ENCODE results near the gene ATOSB. TPM values are rescaled to one million over a fixed set of nuclear protein-coding genes. Genes with fewer than 3 reads are reported as not detected.

ATOSB gene
- total and polyA plus RNA-seq, 2 experiments from 2014 or later: 2.3 to 6.1 TPM

DNA sequence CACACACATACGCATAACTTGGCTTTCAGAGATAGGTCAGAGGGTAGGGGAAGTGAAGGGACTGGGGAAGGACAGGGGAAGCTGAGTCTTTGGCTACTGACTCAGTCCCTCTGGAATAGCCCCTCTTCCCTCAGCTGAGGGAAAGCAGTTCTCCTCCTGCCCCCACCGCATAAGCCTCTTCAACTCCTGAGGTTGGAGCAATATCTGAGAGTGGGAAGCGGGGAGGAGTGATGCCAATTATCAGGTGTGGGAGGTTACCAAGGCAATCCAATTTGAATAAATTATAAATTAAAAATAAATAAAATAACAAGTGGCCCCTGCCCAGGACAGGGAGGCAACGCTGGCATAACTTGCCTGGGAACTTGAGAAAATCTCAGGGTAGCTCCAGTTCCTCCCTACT, 11.1 kb downstream of the ATOSB start:
- Histone ChIP-seq H3K4me2 (no peak overlapping the region), H4K20me1 (replicated peaks; ENCODE audit: insufficient read depth) (no peaks in the 10 kb centered on the region), H3F3A (replicated peaks; ENCODE audit: low read depth) (peaks cover 7% of the 10 kb centered on the region), H3K36me3 (ENCODE audit: insufficient read depth) (peaks cover 3% of the 10 kb centered on the region; the same call in 1 of the 2 replicates), H3K4me3 (no peak overlapping the region), H3K4me1 (ENCODE audit: insufficient read depth) (peaks cover 11% of the 10 kb centered on the region), H3K9me2 (ENCODE audit: insufficient read depth) (no peaks in the 10 kb centered on the region), H2AFZ (no peak overlapping the region), H3K27ac (ENCODE audit: low read depth) (peak overlapping the region; percentile 78; the same call in 1 of the 2 replicates), H3K79me2 (replicated peaks; ENCODE audit: insufficient read depth) (peaks cover 17% of the 10 kb centered on the region), H3K27me3 (ENCODE audit: insufficient read depth) (no peaks in the 10 kb centered on the region)
- H3K4me1 Mint-ChIP-seq: peaks cover 18% of the 10 kb centered on the region
- peaks cover 40% of the 10 kb centered on the region for H3K36me3 Mint-ChIP-seq (ENCODE audit: low read depth)
- TF ChIP-seq CREB1 (CRISPR knock-in tag; IDR thresholded peaks at IDR 0.05; ENCODE audit: low read depth): no peak
- no peak for TF ChIP-seq STAT1 (IDR thresholded peaks at IDR 0.05; ENCODE audit: unreplicated experiment)
- no peak for TF ChIP-seq EZH2 (IDR thresholded peaks at IDR 0.05; ENCODE audit: low read depth, unreplicated experiment)
- no peak for TF ChIP-seq NANOG (IDR thresholded peaks at IDR 0.05; ENCODE audit: borderline replicate concordance)
- TF ChIP-seq POLR2AphosphoS5 (IDR thresholded peaks at IDR 0.05; ENCODE audit: low read depth): no peak
- TF ChIP-seq JUNB (IDR thresholded peaks at IDR 0.05; ENCODE audit: unreplicated experiment): no peak
- TF ChIP-seq, protein P1, sequence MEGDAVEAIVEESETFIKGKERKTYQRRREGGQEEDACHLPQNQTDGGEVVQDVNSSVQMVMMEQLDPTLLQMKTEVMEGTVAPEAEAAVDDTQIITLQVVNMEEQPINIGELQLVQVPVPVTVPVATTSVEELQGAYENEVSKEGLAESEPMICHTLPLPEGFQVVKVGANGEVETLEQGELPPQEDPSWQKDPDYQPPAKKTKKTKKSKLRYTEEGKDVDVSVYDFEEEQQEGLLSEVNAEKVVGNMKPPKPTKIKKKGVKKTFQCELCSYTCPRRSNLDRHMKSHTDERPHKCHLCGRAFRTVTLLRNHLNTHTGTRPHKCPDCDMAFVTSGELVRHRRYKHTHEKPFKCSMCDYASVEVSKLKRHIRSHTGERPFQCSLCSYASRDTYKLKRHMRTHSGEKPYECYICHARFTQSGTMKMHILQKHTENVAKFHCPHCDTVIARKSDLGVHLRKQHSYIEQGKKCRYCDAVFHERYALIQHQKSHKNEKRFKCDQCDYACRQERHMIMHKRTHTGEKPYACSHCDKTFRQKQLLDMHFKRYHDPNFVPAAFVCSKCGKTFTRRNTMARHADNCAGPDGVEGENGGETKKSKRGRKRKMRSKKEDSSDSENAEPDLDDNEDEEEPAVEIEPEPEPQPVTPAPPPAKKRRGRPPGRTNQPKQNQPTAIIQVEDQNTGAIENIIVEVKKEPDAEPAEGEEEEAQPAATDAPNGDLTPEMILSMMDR (conservative IDR thresholded peaks at IDR 0.05; ENCODE audit: low read depth in 2 of 2): no peak
- TF ChIP-seq, protein P2, sequence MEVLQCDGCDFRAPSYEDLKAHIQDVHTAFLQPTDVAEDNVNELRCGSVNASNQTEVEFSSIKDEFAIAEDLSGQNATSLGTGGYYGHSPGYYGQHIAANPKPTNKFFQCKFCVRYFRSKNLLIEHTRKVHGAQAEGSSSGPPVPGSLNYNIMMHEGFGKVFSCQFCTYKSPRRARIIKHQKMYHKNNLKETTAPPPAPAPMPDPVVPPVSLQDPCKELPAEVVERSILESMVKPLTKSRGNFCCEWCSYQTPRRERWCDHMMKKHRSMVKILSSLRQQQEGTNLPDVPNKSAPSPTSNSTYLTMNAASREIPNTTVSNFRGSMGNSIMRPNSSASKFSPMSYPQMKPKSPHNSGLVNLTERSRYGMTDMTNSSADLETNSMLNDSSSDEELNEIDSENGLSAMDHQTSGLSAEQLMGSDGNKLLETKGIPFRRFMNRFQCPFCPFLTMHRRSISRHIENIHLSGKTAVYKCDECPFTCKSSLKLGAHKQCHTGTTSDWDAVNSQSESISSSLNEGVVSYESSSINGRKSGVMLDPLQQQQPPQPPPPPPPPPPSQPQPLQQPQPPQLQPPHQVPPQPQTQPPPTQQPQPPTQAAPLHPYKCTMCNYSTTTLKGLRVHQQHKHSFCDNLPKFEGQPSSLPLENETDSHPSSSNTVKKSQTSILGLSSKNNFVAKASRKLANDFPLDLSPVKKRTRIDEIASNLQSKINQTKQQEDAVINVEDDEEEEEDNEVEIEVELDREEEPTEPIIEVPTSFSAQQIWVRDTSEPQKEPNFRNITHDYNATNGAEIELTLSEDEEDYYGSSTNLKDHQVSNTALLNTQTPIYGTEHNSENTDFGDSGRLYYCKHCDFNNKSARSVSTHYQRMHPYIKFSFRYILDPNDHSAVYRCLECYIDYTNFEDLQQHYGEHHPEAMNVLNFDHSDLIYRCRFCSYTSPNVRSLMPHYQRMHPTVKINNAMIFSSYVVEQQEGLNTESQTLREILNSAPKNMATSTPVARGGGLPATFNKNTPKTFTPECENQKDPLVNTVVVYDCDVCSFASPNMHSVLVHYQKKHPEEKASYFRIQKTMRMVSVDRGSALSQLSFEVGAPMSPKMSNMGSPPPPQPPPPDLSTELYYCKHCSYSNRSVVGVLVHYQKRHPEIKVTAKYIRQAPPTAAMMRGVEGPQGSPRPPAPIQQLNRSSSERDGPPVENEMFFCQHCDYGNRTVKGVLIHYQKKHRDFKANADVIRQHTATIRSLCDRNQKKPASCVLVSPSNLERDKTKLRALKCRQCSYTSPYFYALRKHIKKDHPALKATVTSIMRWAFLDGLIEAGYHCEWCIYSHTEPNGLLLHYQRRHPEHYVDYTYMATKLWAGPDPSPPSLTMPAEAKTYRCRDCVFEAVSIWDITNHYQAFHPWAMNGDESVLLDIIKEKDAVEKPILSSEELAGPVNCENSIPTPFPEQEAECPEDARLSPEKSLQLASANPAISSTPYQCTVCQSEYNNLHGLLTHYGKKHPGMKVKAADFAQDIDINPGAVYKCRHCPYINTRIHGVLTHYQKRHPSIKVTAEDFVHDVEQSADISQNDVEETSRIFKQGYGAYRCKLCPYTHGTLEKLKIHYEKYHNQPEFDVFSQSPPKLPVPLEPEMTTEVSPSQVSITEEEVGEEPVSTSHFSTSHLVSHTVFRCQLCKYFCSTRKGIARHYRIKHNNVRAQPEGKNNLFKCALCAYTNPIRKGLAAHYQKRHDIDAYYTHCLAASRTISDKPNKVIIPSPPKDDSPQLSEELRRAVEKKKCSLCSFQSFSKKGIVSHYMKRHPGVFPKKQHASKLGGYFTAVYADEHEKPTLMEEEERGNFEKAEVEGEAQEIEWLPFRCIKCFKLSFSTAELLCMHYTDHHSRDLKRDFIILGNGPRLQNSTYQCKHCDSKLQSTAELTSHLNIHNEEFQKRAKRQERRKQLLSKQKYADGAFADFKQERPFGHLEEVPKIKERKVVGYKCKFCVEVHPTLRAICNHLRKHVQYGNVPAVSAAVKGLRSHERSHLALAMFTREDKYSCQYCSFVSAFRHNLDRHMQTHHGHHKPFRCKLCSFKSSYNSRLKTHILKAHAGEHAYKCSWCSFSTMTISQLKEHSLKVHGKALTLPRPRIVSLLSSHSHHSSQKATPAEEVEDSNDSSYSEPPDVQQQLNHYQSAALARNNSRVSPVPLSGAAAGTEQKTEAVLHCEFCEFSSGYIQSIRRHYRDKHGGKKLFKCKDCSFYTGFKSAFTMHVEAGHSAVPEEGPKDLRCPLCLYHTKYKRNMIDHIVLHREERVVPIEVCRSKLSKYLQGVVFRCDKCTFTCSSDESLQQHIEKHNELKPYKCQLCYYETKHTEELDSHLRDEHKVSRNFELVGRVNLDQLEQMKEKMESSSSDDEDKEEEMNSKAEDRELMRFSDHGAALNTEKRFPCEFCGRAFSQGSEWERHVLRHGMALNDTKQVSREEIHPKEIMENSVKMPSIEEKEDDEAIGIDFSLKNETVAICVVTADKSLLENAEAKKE (CRISPR knock-in tag; IDR thresholded peaks at IDR 0.05): no peak
- TF ChIP-seq, protein P3, sequence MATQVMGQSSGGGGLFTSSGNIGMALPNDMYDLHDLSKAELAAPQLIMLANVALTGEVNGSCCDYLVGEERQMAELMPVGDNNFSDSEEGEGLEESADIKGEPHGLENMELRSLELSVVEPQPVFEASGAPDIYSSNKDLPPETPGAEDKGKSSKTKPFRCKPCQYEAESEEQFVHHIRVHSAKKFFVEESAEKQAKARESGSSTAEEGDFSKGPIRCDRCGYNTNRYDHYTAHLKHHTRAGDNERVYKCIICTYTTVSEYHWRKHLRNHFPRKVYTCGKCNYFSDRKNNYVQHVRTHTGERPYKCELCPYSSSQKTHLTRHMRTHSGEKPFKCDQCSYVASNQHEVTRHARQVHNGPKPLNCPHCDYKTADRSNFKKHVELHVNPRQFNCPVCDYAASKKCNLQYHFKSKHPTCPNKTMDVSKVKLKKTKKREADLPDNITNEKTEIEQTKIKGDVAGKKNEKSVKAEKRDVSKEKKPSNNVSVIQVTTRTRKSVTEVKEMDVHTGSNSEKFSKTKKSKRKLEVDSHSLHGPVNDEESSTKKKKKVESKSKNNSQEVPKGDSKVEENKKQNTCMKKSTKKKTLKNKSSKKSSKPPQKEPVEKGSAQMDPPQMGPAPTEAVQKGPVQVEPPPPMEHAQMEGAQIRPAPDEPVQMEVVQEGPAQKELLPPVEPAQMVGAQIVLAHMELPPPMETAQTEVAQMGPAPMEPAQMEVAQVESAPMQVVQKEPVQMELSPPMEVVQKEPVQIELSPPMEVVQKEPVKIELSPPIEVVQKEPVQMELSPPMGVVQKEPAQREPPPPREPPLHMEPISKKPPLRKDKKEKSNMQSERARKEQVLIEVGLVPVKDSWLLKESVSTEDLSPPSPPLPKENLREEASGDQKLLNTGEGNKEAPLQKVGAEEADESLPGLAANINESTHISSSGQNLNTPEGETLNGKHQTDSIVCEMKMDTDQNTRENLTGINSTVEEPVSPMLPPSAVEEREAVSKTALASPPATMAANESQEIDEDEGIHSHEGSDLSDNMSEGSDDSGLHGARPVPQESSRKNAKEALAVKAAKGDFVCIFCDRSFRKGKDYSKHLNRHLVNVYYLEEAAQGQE (IDR thresholded peaks at IDR 0.05; ENCODE audit: unreplicated experiment): no peak
- TF ChIP-seq, protein P4, sequence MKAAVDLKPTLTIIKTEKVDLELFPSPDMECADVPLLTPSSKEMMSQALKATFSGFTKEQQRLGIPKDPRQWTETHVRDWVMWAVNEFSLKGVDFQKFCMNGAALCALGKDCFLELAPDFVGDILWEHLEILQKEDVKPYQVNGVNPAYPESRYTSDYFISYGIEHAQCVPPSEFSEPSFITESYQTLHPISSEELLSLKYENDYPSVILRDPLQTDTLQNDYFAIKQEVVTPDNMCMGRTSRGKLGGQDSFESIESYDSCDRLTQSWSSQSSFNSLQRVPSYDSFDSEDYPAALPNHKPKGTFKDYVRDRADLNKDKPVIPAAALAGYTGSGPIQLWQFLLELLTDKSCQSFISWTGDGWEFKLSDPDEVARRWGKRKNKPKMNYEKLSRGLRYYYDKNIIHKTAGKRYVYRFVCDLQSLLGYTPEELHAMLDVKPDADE (IDR thresholded peaks at IDR 0.05): no peak
- no peaks in the 10 kb centered on the region for H3K9me3 Mint-ChIP-seq
- peaks cover 22% of the 10 kb centered on the region for H3K27me3 Mint-ChIP-seq (ENCODE audit: insufficient read depth, low read depth, poor library complexity)
- ATAC-seq: no peak
- peak overlapping the region; percentile 46; the same call in 1 of the 3 replicates for H3K4me3 Mint-ChIP-seq
- peak overlapping the region; percentile 99; the same call in 1 of the 2 replicates for H3K27ac Mint-ChIP-seq
- no peak for DNase-seq (ENCODE audit: low spot score)

Measured in GM23338 (cell line).